Neural progenitor cell (in vitro differentiated cells): Measurements from ENCODE around the gene INO80E. TPM values are rescaled to one million over a fixed set of nuclear protein-coding genes. Genes with fewer than 3 reads are reported as not detected.
A peak's percentile ranks its signal among the peaks of the same experiment; 100 is the strongest.
"Not testable (repeated sequence)": the region's sequence is repeated elsewhere in the genome, so short reads cannot be mapped to it uniquely, and the experiment has no call there.

Experiments
- DNase-seq: peaks from one replicate; pipeline ENCODE4 v3.0.0-alpha.2; 2016; ENCODE audit warnings: low spot score
- H2AFZ ChIP-seq: fragments of 200-600 bp; sonication (generic); replicated peaks from 2 replicates; pipeline ENCODE4 v1.6.1; 2016; ENCODE audit warnings: antibody characterized with exemption
- H3F3A ChIP-seq: fragments of 200-600 bp; sonication (generic); 2 replicates; pipeline ENCODE4 v1.6.1; 2016; ENCODE audit warnings: antibody characterized with exemption, low read depth
- H3K27ac ChIP-seq: fragments of 200-600 bp; sonication (generic); 2 replicates; pipeline ENCODE4 v1.5.1; 2016; ENCODE audit warnings: mild to moderate bottlenecking
- H3K27me3 ChIP-seq: fragments of 200-600 bp; sonication (generic); 2 replicates; pipeline ENCODE4 v1.6.1; 2016; ENCODE audit warnings: mild to moderate bottlenecking, moderate library complexity
- H3K36me3 ChIP-seq: fragments of 200-600 bp; sonication (generic); 2 replicates; pipeline ENCODE4 v1.5.1; 2016
- H3K4me1 ChIP-seq: fragments of 200-600 bp; sonication (generic); 2 replicates; pipeline ENCODE4 v1.6.1; 2016; ENCODE audit warnings: mixed run types
- H3K4me2 ChIP-seq: fragments of 200-600 bp; sonication (generic); 2 replicates; pipeline ENCODE4 v1.6.1; 2016
- H3K4me3 ChIP-seq: fragments of 200-600 bp; sonication (generic); 2 replicates; pipeline ENCODE4 v1.5.1; 2016
- H3K79me2 ChIP-seq: fragments of 200-600 bp; sonication (generic); 2 replicates; pipeline ENCODE4 v1.6.1; 2016; ENCODE audit warnings: low read depth
- H3K9ac ChIP-seq: fragments of 200-600 bp; sonication (generic); 2 replicates; pipeline ENCODE4 v1.6.1; 2016
- H3K9me3 ChIP-seq: fragments of 200-600 bp; sonication (generic); 2 replicates; pipeline ENCODE4 v1.5.1; 2016; ENCODE audit warnings: low read depth
- H4K20me1 ChIP-seq: fragments of 200-600 bp; sonication (generic); 2 replicates; pipeline ENCODE4 v1.6.1; 2016; ENCODE audit warnings: low read depth
- H3K27ac Mint-ChIP-seq: 3 replicates; pipeline ENCODE4 v1.8.0; 2021; ENCODE audit warnings: mixed read lengths
- H3K27me3 Mint-ChIP-seq: 2 replicates; pipeline ENCODE4 v1.8.0; 2022; ENCODE audit warnings: low read depth, mild to moderate bottlenecking, inconsistent platforms, moderate library complexity, mixed read lengths; ENCODE audit not compliant: insufficient read depth
- H3K36me3 Mint-ChIP-seq: 3 replicates; pipeline ENCODE4 v1.8.0; 2021; ENCODE audit warnings: mixed read lengths
- H3K4me1 Mint-ChIP-seq: 3 replicates; pipeline ENCODE4 v1.8.0; 2021; ENCODE audit warnings: mixed read lengths
- H3K4me3 Mint-ChIP-seq: 3 replicates; pipeline ENCODE4 v1.8.0; 2021; ENCODE audit warnings: mild to moderate bottlenecking, moderate library complexity, mixed read lengths
- H3K9me3 Mint-ChIP-seq: 3 replicates; pipeline ENCODE4 v1.8.0; 2020; ENCODE audit warnings: mixed read lengths
- CTCF ChIP-seq: fragments of 200-600 bp; sonication (generic); IDR thresholded peaks from 2 replicates; pipeline ENCODE4 v1.5.1; 2017; ENCODE audit warnings: antibody characterized with exemption, mild to moderate bottlenecking
- EZH2 ChIP-seq: fragments of 200-600 bp; sonication (generic); IDR thresholded peaks from 2 replicates; pipeline ENCODE4 v1.6.1; 2017; ENCODE audit warnings: antibody characterized with exemption, mild to moderate bottlenecking, moderate library complexity
- EZH2phosphoT487 ChIP-seq: fragments of 200-600 bp; sonication (generic); IDR thresholded peaks from 2 replicates; pipeline ENCODE4 v1.6.1; 2017; ENCODE audit warnings: antibody characterized with exemption
- total RNA-seq: library from RNA; depleted of rRNA; stranded (reverse); fragments of >200 nt; gene quantifications from 2 replicates; pipeline ENCODE4 v1.2.3, GENCODE V29; 2015; ENCODE audit warnings: low replicate concordance

INO80E gene
- total RNA-seq, 1 donor from 2014 or later = 129 TPM

- Histone ChIP-seq H3K27me3 (peaks cover 39% of the 10 kb centered on the region), H2AFZ (no peak overlapping the region), H3K79me2 (no peaks in the 10 kb centered on the region), H3K4me1 (no peaks in the 10 kb centered on the region), H3K36me3 (no peaks in the 10 kb centered on the region), H3K9me3 (no peaks in the 10 kb centered on the region), H3K4me2 (no peak overlapping the region), H4K20me1 (no peaks in the 10 kb centered on the region), H3K4me3 (no peak overlapping the region), H3F3A (no peaks in the 10 kb centered on the region), H3K9ac (no peak overlapping the region), H3K27ac (no peak overlapping the region)
- no peaks in the 10 kb centered on the region for H3K4me1 Mint-ChIP-seq
- TF ChIP-seq EZH2phosphoT487 (no peak), CTCF (no peak), EZH2 (no peak)
- DNase-seq = no peak
- no peaks in the 10 kb centered on the region for H3K36me3 Mint-ChIP-seq
- H3K4me3 Mint-ChIP-seq = no peak overlapping the region
- no peak overlapping the region for H3K27ac Mint-ChIP-seq
- H3K9me3 Mint-ChIP-seq = peaks cover 2% of the 10 kb centered on the region
- H3K27me3 Mint-ChIP-seq = peaks cover 9% of the 10 kb centered on the region
Measured at GRCh38 chr16:30040221-30040620, 44.2 kb downstream of the INO80E start.

- peaks cover 34% of the 10 kb centered on the region for H3K27me3 ChIP-seq
- H3K4me1 ChIP-seq, H4K20me1 ChIP-seq, H2AFZ ChIP-seq, H3F3A ChIP-seq, H3K79me2 ChIP-seq, H3K9ac ChIP-seq, H3K9me3 Mint-ChIP-seq, H3K4me2 ChIP-seq, H3K9me3 ChIP-seq, H3K4me1 Mint-ChIP-seq, H3K27me3 Mint-ChIP-seq, DNase-seq, H3K27ac ChIP-seq, H3K27ac Mint-ChIP-seq, H3K4me3 Mint-ChIP-seq, H3K4me3 ChIP-seq, H3K36me3 ChIP-seq, H3K36me3 Mint-ChIP-seq: not testable (repeated sequence)
Measured at GRCh38 chr16:30040690-30041089, 44.6 kb downstream of the INO80E start.

GRCh38 chr16:30041841-30042240, 45.8 kb downstream of the INO80E start:
- Histone ChIP-seq H3K27me3 (peaks cover 23% of the 10 kb centered on the region), H3K9me3 (no peaks in the 10 kb centered on the region), H3K4me2 (no peak overlapping the region), H4K20me1 (no peaks in the 10 kb centered on the region), H3K9ac (no peak overlapping the region), H3K4me3 (no peak overlapping the region), H3K79me2 (no peaks in the 10 kb centered on the region), H3K27ac (no peak overlapping the region), H3K36me3 (no peaks in the 10 kb centered on the region), H3K4me1 (no peaks in the 10 kb centered on the region), H2AFZ (no peak overlapping the region), H3F3A (no peaks in the 10 kb centered on the region)
- no peak for DNase-seq
- Mint-ChIP-seq H3K9me3 (no peaks in the 10 kb centered on the region), H3K27ac (no peak overlapping the region), H3K36me3 (no peaks in the 10 kb centered on the region), H3K27me3 (peaks cover 10% of the 10 kb centered on the region), H3K4me1 (no peaks in the 10 kb centered on the region), H3K4me3 (no peak overlapping the region)
- TF ChIP-seq CTCF (peak; percentile 48), EZH2 (no peak)

GRCh38 chr16:30046178-30046577, 50.1 kb downstream of the INO80E start:
- H3K9ac ChIP-seq = no peak overlapping the region
- Mint-ChIP-seq H3K27me3 (peaks cover 19% of the 10 kb centered on the region), H3K4me1 (peaks cover 22% of the 10 kb centered on the region), H3K36me3 (no peaks in the 10 kb centered on the region), H3K4me3 (no peak overlapping the region), H3K9me3 (no peaks in the 10 kb centered on the region), H3K27ac (no peak overlapping the region)
- H3K27ac ChIP-seq = no peak overlapping the region
- H3K9me3 ChIP-seq = no peaks in the 10 kb centered on the region
- DNase-seq = no peak
- H3K4me2 ChIP-seq = no peak overlapping the region
- H3K27me3 ChIP-seq = peaks cover 7% of the 10 kb centered on the region
- no peaks in the 10 kb centered on the region for H3K36me3 ChIP-seq
- H3K4me1 ChIP-seq = peaks cover 12% of the 10 kb centered on the region
- no peak overlapping the region for H2AFZ ChIP-seq
- TF ChIP-seq EZH2phosphoT487 = no peak
- no peak for TF ChIP-seq EZH2
- TF ChIP-seq CTCF = no peak
- no peak overlapping the region for H3K4me3 ChIP-seq
- no peaks in the 10 kb centered on the region for H4K20me1 ChIP-seq
- H3F3A ChIP-seq = peaks cover 31% of the 10 kb centered on the region
- H3K79me2 ChIP-seq = no peaks in the 10 kb centered on the region
